OCI-LY3 (cell line): Measurements from ENCODE around the gene PHF23.

Source experiments
- H2AFZ ChIP-seq: fragments of 200-600, 300-600 bp; shearing (Covaris generic); 2 replicates; pipeline ENCODE4 v1.6.0; 2014; ENCODE audit warnings: antibody characterized with exemption, low read depth, low read length
- H3K27ac ChIP-seq: fragments of 200-600, 300-600 bp; sonication (generic); 2 replicates; pipeline ENCODE4 v1.5.1; 2014; ENCODE audit warnings: mild to moderate bottlenecking, low read length, moderate library complexity, mixed read lengths
- H3K27me3 ChIP-seq: fragments of 200-600, 300-600 bp; sonication (generic); 2 replicates; pipeline ENCODE4 v1.6.1; 2014; ENCODE audit warnings: low read depth, low read length, mixed read lengths
- H3K36me3 ChIP-seq: fragments of 200-600, 300-600 bp; sonication (generic); replicated peaks from 2 replicates; pipeline ENCODE3; 2014; ENCODE audit warnings: low read depth, low read length, mixed read lengths
- H3K4me1 ChIP-seq: fragments of 300-600, 200-600 bp; sonication (generic); 2 replicates; pipeline ENCODE4 v1.6.1; 2014; ENCODE audit warnings: low read length, mixed read lengths
- H3K4me2 ChIP-seq: fragments of 200-600, 300-600 bp; sonication (generic); 2 replicates; pipeline ENCODE4 v1.6.1; 2014; ENCODE audit warnings: low read length, mixed read lengths
- H3K4me3 ChIP-seq: fragments of 300-600, 200-600 bp; sonication (generic); 2 replicates; pipeline ENCODE4 v1.5.1; 2014; ENCODE audit warnings: antibody characterized with exemption, mild to moderate bottlenecking, low read length, moderate library complexity
- H3K79me2 ChIP-seq: fragments of 300-600, 200-600 bp; shearing (Covaris generic); 2 replicates; pipeline ENCODE4 v1.6.1; 2014; ENCODE audit warnings: mild to moderate bottlenecking, low read length, mixed read lengths
- H3K9ac ChIP-seq: fragments of 300-600, 200-600 bp; shearing (Covaris generic); 2 replicates; pipeline ENCODE4 v1.6.0; 2014; ENCODE audit warnings: mild to moderate bottlenecking, low read length, moderate library complexity
- H3K9me3 ChIP-seq: fragments of 200-600, 300-600 bp; shearing (Covaris generic); 2 replicates; pipeline ENCODE4 v1.6.1; 2014; ENCODE audit warnings: low read length, mixed read lengths; ENCODE audit not compliant: insufficient read depth
- H4K20me1 ChIP-seq: fragments of 200-600, 300-600 bp; sonication (generic); 2 replicates; pipeline ENCODE4 v1.6.1; 2016; ENCODE audit warnings: low read length, mixed read lengths; ENCODE audit not compliant: insufficient read depth
- CTCF ChIP-seq: fragments of 200-600, 300-600 bp; sonication (generic); IDR thresholded peaks from 2 replicates; pipeline ENCODE4 v1.5.1; 2014; ENCODE audit warnings: antibody characterized with exemption, low read length, low read depth
- EZH2phosphoT487 ChIP-seq: fragments of 200-600 bp; shearing (Covaris generic); IDR thresholded peaks from 2 replicates; pipeline ENCODE4 v1.6.1; 2018; ENCODE audit warnings: antibody characterized with exemption, mixed run types, low read depth

Gene PHF23

DNA sequence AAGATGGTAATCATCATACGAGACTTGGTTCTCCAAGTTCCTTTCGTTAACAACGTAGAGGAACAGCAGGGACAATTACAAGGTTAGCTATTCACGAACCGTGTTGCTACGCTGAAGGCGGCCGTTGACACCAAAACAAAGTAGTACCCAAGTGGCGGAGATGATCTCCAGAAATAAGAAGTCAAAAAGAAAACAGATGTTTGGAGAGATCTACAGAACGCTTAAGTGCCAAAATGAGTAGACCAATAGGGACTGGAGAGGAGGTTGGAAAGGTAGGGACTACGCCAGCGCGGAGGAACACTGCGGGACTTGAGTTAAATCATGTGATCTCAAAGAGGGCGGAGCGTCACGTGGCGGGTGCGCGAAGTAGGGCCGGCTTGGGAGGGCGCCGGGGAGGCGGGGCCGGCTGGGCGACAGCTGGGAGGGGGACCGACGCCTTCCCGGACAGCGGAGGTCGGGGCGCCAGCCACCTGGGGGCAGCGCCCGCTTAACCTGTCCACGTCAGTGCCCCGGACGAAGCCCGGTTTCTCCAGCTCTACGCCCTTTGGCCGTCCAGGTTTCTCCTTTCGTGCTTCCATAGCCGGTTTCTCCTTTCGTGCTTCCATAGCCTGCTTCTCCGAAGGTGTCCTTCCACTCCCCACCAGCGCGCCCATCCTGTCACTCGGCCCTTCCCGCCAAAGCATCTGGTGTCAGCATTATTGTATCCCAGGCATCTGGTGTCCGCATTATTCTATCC is 3.6 kb upstream of the PHF23 start:
- Histone ChIP-seq H3K4me2 (peak overlapping the region; percentile 96), H3K4me3 (peak overlapping the region; percentile 94), H3K27me3 (no peaks in the 10 kb centered on the region), H2AFZ (peak overlapping the region; percentile 93), H3K79me2 (peaks cover 47% of the 10 kb centered on the region), H3K36me3 (peaks cover 2% of the 10 kb centered on the region), H4K20me1 (no peaks in the 10 kb centered on the region), H3K9ac (peak overlapping the region; percentile 89), H3K9me3 (no peaks in the 10 kb centered on the region), H3K4me1 (peaks cover 23% of the 10 kb centered on the region), H3K27ac (peak overlapping the region; percentile 86)
- TF ChIP-seq EZH2phosphoT487 (no peak), CTCF (no peak)

DNA sequence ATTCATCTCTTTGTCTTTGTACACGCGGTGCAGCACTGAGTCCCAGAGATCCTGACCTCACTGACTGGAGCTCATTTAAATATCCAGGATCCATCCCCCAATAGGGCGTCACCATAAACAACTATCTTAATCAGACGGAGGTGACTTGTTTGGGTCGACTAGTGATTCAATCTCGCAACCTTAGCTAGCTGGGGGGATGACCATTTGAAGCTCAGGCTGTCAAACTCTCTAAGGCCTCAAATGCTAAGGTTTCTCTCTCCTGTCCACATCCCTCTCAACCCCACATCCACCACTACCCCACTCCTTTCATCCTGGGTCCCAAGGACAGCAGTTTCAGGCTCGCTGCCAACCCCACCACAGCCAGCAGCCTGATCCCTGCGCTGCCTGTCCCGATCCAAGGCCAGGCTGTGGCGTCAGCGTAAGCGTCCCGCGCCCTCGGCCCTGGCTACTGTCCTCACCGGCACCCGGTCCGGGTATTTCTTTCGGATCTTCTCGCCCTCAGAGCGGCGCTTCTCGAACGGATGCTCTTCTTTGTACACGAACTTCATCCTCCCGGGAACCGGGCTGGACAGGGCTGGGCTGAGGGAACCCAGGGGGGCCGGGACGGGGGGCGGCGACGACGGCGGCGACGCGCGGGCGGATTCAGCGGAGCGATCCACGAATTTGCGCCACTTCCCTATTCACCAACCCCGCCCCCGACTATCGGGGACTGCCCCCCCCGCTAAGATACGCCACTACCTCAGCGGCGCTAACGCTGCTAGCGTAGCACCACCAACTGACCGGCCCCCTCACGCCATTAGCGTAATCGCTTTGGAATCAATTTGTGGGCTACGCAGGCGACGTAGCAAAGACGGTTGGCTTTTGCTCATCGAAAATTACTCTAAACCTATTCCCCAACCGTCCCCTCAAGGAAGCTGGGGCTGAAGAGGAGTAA is 2.8 kb upstream of the PHF23 start, which contains the start of gene GABARAP:
Gene GABARAP, minus strand, starts transcription at position 667 of the 934 bp plus-strand sequence. Its CDS starts 119 bp downstream, at position 548.
- peak within 1 kb of the TSS; percentile 86 for H3K27ac ChIP-seq
- peaks cover 3% of the 10 kb centered on the region for H3K36me3 ChIP-seq
- peaks cover 28% of the 10 kb centered on the region for H3K4me1 ChIP-seq
- H3K9me3 ChIP-seq: no peaks in the 10 kb centered on the region
- H3K4me2 ChIP-seq: peak within 1 kb of the TSS; percentile 96
- H3K79me2 ChIP-seq: peaks cover 47% of the 10 kb centered on the region
- H4K20me1 ChIP-seq: peaks cover 5% of the 10 kb centered on the region
- TF ChIP-seq CTCF (no peak), EZH2phosphoT487 (no peak)
- no peaks in the 10 kb centered on the region for H3K27me3 ChIP-seq
- peak within 1 kb of the TSS; percentile 89 for H3K9ac ChIP-seq
- peak within 1 kb of the TSS; percentile 93 for H2AFZ ChIP-seq
- H3K4me3 ChIP-seq: peak within 1 kb of the TSS; percentile 94

- Histone ChIP-seq H3K4me1 (peaks cover 31% of the 10 kb centered on the region), H2AFZ (no peak overlapping the region), H3K4me3 (peak overlapping the region; percentile 94), H3K36me3 (peaks cover 7% of the 10 kb centered on the region), H3K27me3 (no peaks in the 10 kb centered on the region), H3K27ac (peak overlapping the region; percentile 86), H3K79me2 (peaks cover 47% of the 10 kb centered on the region), H3K9ac (peak overlapping the region; percentile 89), H4K20me1 (peaks cover 5% of the 10 kb centered on the region), H3K9me3 (no peaks in the 10 kb centered on the region), H3K4me2 (peak overlapping the region; percentile 96)
- TF ChIP-seq CTCF (no peak), EZH2phosphoT487 (no peak)
Observed at GRCh38 chr17:7241090-7241733, 2.0 kb upstream of the PHF23 start.
